ENCODE results near the gene MET. TPM values are rescaled to one million over a fixed set of nuclear protein-coding genes. Genes with fewer than 3 reads are reported as not detected.

MET gene
- total and polyA plus RNA-seq, 2 of the 13 experiments (the other 11 are each of a cell fraction or from before 2014, with no cell fraction given) = 21.8 to 31.5 TPM

- TF ChIP-seq ZHX2 (IDR thresholded peaks at IDR 0.05; ENCODE audit: low read depth) = no peak
- no peak for TF ChIP-seq ZHX2 (CRISPR knock-in tag; IDR thresholded peaks at IDR 0.05; ENCODE audit: borderline replicate concordance)
- TF ChIP-seq ZNF557 (CRISPR knock-in tag; IDR thresholded peaks at IDR 0.05) = no peak
- no peak for TF ChIP-seq ZNF770 (CRISPR knock-in tag; IDR thresholded peaks at IDR 0.05)
Measured at GRCh38 chr7:116806046-116806944, 134.3 kb downstream of the MET start (continued).

All from HepG2 (cell line).